ENCODE measurements around the gene PALS1.

PALS1 gene

DNA sequence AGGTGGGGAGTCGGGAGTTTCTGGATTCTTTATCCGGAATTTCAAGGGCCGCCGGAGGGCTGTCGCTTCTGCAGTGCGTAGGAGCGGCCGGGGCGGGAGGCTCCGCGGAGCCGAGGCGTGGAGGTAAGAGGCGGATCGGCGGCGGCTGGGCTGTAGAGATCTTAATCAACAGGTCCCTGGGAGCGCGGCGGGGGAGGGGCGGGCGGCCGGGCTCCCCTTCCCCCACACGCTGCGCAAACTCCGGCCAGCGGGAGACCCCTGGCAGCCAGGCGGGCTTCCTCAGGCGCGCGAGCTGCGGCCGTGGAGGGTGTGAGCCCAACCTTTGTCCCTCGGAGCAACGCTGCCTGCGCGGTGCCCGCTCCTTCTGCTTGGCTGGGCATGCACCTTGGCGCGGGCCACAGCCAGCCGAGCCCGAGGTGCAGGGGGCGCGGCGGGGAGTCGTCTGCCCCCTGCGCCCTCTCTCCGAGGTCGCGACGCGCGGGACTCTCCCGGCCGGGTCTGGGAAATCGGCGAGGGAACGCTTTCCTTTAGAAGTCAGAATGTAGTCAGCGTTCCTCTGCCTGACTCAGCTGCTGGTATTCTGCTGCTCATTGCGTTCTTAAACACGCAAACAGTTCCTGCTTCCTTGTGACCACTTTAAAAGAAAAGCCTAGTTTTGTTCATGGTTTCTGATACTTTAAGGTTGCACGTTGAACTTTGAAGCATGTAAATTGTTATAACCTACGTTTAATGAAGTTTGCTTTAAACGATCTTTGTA lies at the start of gene PALS1:
Gene PALS1 (plus strand): TSS at position 25 of the 757 bp plus-strand sequence. CDS start 37,736 bp downstream, outside the sequence.
- Histone ChIP-seq H3K79me2 (ENCODE audit: control insufficient read depth, insufficient read depth, low read length, unreplicated experiment) (peaks cover 46% of the 10 kb centered on the region), H3K27me3 (ENCODE audit: insufficient read depth, low read length) (no peaks in the 10 kb centered on the region), H3K27ac (ENCODE audit: low read depth, low read length) (peak within 1 kb of the TSS; percentile 87), H3K4me3 (ENCODE audit: low read depth, low read length) (peak within 1 kb of the TSS; percentile 88), H3K4me1 (ENCODE audit: control insufficient read depth, insufficient read depth, low read length, unreplicated experiment) (peaks cover 4% of the 10 kb centered on the region), H3K36me3 (ENCODE audit: insufficient read depth, low read length) (no peaks in the 10 kb centered on the region), H2AFZ (ENCODE audit: low read length, unreplicated experiment) (peak within 1 kb of the TSS; percentile 81)

DNA sequence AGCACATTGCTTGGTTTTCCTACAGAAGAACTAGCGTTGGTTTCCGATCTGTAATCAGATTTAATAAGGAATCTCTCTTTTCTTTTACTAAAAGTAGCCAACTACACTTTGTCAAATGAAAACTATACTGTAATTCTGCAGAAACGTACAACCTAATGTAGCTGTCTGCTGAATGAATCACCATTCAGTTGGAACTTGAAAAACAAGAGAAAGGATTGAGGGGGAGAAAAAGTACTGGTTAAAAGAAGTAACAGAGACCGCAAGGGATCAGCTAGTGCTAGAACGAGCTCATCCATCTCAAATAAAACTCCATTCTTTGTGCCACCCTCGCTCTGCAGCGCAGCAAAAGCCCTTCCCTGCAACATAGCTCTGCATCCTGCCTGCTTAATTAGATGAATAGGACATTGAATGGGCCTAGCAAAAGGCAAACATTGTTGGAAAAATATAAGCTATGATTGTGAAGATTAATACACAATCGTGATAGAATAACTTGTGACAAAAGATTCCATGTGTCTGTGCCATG lies 49.4 kb upstream of the PALS1 start:
- Histone ChIP-seq H3K4me1 (ENCODE audit: control insufficient read depth, insufficient read depth, low read length, unreplicated experiment) (peaks cover 17% of the 10 kb centered on the region), H3K79me2 (ENCODE audit: control insufficient read depth, insufficient read depth, low read length, unreplicated experiment) (no peaks in the 10 kb centered on the region), H3K27me3 (ENCODE audit: insufficient read depth, low read length) (no peaks in the 10 kb centered on the region), H3K27ac (ENCODE audit: low read depth, low read length) (no peak overlapping the region), H3K36me3 (ENCODE audit: insufficient read depth, low read length) (no peaks in the 10 kb centered on the region), H2AFZ (ENCODE audit: low read length, unreplicated experiment) (no peak overlapping the region), H3K4me3 (ENCODE audit: low read depth, low read length) (no peak overlapping the region)

DNA sequence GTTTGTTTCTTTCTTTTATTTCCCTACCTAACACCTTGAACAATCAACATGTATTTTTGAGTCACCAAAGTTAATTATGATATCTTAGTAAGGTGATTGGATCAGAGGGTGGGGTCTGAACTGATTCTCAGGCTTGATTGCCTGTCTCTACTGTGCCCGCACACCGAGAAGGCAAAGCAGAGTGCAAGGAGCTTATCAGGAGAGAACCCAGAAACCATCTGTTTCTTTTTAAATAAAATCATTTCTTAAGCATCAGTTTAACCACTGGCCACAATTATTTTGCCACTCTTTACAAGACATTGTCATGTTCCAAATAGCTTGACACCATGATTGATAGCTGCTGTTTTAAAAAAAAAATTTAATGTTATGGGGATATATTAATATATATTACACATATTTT lies 48.9 kb upstream of the PALS1 start:
- Histone ChIP-seq H2AFZ (ENCODE audit: low read length, unreplicated experiment) (no peak overlapping the region), H3K27ac (ENCODE audit: low read depth, low read length) (no peak overlapping the region)

DNA sequence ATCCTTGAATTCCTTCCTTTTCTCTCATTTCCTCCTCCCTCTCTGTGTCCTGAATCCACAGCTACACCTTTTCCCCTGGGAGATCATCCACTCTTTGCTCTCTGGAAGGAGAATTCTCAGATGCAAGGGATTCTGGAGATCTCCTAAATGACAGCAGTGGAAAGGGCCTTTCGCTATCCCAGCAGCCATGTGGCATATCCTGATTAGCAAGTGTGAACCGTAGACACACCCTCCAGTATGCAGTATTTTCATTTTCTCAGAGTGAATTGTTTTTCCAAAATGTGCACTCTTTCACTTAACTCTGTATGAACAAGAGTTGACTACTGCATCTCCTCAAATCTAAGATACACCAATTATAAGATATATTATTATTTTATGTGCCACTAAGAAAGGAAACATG lies 46.0 kb upstream of the PALS1 start:
- no peaks in the 10 kb centered on the region for H3K79me2 ChIP-seq (ENCODE audit: control insufficient read depth, insufficient read depth, low read length, unreplicated experiment)
- H3K4me1 ChIP-seq (ENCODE audit: control insufficient read depth, insufficient read depth, low read length, unreplicated experiment), result no peaks in the 10 kb centered on the region
- H3K27me3 ChIP-seq (ENCODE audit: insufficient read depth, low read length), result no peaks in the 10 kb centered on the region
- no peaks in the 10 kb centered on the region for H3K36me3 ChIP-seq (ENCODE audit: insufficient read depth, low read length)
- H2AFZ ChIP-seq (ENCODE audit: low read length, unreplicated experiment), result no peak overlapping the region
- H3K27ac ChIP-seq (ENCODE audit: low read depth, low read length), result no peak overlapping the region
- H3K4me3 ChIP-seq (ENCODE audit: low read depth, low read length), result no peak overlapping the region

More for the DNA sequence above, 48.9 kb upstream of the PALS1 start:
- Histone ChIP-seq H3K27me3 (ENCODE audit: insufficient read depth, low read length) (no peaks in the 10 kb centered on the region), H3K4me1 (ENCODE audit: control insufficient read depth, insufficient read depth, low read length, unreplicated experiment) (peaks cover 12% of the 10 kb centered on the region), H3K36me3 (ENCODE audit: insufficient read depth, low read length) (no peaks in the 10 kb centered on the region), H3K79me2 (ENCODE audit: control insufficient read depth, insufficient read depth, low read length, unreplicated experiment) (no peaks in the 10 kb centered on the region), H3K4me3 (ENCODE audit: low read depth, low read length) (no peak overlapping the region)

DNA sequence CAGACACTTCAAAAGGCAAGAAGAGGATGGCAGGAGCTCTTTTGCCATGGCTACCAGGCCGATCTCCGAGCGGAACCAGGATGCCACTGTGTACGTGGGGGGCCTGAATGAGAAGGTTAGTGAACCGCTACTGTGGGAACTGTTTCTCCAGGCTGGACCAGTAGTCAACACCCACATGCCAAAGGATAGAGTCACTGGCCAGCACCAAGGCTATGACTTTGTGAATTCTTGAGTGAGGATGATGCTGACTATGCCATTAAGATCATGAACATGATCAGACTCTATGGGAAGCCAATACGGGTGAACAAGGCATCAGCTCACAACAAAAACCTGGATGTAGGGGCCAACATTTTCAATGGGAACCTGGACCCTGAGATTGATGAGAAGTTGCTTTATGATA lies 42.2 kb upstream of the PALS1 start:
- Histone ChIP-seq H3K4me1 (ENCODE audit: control insufficient read depth, insufficient read depth, low read length, unreplicated experiment) (no peaks in the 10 kb centered on the region), H2AFZ (ENCODE audit: low read length, unreplicated experiment) (no peak overlapping the region), H3K27me3 (ENCODE audit: insufficient read depth, low read length) (no peaks in the 10 kb centered on the region), H3K36me3 (ENCODE audit: insufficient read depth, low read length) (no peaks in the 10 kb centered on the region), H3K27ac (ENCODE audit: low read depth, low read length) (no peak overlapping the region), H3K79me2 (ENCODE audit: control insufficient read depth, insufficient read depth, low read length, unreplicated experiment) (no peaks in the 10 kb centered on the region), H3K4me3 (ENCODE audit: low read depth, low read length) (no peak overlapping the region)

DNA sequence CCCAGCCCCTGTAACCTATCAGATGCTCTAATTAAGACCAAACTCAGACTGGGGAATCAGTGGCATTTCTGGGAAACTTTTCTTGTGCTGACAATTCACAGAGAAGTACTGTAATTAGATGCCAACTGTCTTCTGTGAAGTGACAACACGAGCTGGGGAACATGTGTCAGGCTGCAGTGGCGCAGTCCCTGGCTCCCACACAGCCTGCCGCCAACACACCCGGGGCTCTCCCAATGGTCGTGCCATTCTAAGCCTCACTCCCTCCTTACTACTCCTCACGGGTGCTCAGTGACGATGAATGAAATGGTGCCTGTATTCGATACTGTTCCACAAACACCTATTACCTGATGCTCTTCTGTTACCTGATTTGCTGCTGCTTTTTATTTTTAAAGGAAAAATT lies 33.4 kb upstream of the PALS1 start:
- no peak overlapping the region for H3K27ac ChIP-seq (ENCODE audit: low read depth, low read length)
- no peaks in the 10 kb centered on the region for H3K36me3 ChIP-seq (ENCODE audit: insufficient read depth, low read length)
- H3K4me3 ChIP-seq (ENCODE audit: low read depth, low read length), result no peak overlapping the region

DNA sequence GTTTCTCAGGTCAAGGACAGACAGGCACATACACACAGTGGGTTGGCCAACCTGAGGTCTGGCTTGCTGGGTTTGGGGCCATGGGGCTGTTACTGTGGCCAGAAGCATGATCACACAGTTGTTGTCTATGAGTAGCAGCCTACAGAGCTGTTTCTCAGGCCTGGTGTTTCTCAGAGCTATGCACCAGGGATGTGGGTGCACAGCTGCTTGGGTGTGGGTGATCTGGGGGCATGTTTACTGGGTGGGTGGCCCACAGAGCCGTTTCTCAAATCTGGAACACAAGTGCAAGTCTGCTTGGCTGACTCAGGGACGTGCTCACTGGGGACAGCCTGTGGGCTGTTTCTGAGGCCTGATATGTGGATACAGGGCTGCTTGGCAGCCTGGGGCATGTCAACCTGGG lies 23.1 kb upstream of the PALS1 start:
- H3K4me3 ChIP-seq (ENCODE audit: low read depth, low read length), result no peak overlapping the region
- no peaks in the 10 kb centered on the region for H3K36me3 ChIP-seq (ENCODE audit: insufficient read depth, low read length)
- H3K27me3 ChIP-seq (ENCODE audit: insufficient read depth, low read length), result no peaks in the 10 kb centered on the region
- no peak overlapping the region for H2AFZ ChIP-seq (ENCODE audit: low read length, unreplicated experiment)
- H3K4me1 ChIP-seq (ENCODE audit: control insufficient read depth, insufficient read depth, low read length, unreplicated experiment), result peaks cover 16% of the 10 kb centered on the region
- no peak overlapping the region for H3K27ac ChIP-seq (ENCODE audit: low read depth, low read length)
- H3K79me2 ChIP-seq (ENCODE audit: control insufficient read depth, insufficient read depth, low read length, unreplicated experiment), result no peaks in the 10 kb centered on the region

More for the DNA sequence above, 33.4 kb upstream of the PALS1 start:
- no peaks in the 10 kb centered on the region for H3K27me3 ChIP-seq (ENCODE audit: insufficient read depth, low read length)
- H2AFZ ChIP-seq (ENCODE audit: low read length, unreplicated experiment), result no peak overlapping the region
- no peaks in the 10 kb centered on the region for H3K4me1 ChIP-seq (ENCODE audit: control insufficient read depth, insufficient read depth, low read length, unreplicated experiment)
- H3K79me2 ChIP-seq (ENCODE audit: control insufficient read depth, insufficient read depth, low read length, unreplicated experiment), result no peaks in the 10 kb centered on the region

DNA sequence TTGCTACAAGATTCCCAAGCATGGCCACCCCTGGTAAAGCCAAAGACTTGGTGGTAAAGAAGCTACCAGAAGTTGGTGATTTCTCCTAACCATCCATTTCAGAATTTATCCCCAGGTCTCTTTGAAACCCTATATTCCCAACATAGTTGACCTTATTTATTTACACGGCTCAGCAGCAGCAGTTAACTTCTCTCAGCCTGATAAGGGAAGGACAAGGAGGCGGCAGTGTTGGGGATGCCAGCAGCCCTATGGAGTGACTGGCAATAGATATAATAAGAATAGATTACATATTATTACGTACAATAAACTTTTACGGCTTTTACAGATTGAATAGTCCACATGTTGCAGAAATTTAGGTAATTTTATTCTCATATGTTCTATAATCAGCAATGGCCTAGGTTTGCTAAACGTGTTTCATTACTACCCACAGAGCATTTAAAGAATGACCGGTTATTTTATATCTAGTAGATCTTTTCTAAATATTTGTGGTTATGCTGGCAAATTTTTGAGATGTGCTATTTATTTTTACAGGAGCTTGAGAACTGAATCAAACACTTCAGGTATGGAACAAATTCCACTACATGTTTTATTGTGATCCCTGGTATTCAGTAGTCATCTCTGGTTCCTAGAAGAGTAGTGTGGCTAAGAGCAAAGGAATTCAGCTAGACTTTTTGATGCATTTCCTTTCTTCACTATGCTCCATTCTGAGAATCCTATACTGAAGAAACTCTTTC lies 19.8 kb upstream of the PALS1 start:
- Histone ChIP-seq H2AFZ (ENCODE audit: low read length, unreplicated experiment) (no peak overlapping the region), H3K27me3 (ENCODE audit: insufficient read depth, low read length) (no peaks in the 10 kb centered on the region), H3K4me1 (ENCODE audit: control insufficient read depth, insufficient read depth, low read length, unreplicated experiment) (peaks cover 16% of the 10 kb centered on the region), H3K79me2 (ENCODE audit: control insufficient read depth, insufficient read depth, low read length, unreplicated experiment) (no peaks in the 10 kb centered on the region), H3K36me3 (ENCODE audit: insufficient read depth, low read length) (no peaks in the 10 kb centered on the region), H3K27ac (ENCODE audit: low read depth, low read length) (0 out of 2 replicates have a peak overlapping the region, but pooled peaks have one; percentile 5), H3K4me3 (ENCODE audit: low read depth, low read length) (no peak overlapping the region)

DNA sequence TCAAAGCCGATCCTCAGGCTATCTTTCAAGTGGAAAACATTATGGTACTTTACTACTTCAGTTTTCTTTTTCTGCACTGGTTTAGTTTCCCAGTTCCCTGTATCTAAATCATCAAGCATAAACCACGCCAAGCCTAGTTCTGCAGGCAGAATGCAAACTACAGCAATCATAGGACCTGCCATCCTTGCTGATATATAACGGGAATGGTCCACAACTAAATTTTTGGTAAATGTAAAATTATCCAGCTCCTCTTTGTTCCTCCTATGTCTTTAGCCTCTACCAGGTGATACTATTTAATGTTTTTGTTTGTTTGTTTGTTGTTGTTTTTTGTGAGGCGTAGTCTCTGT lies 19.3 kb upstream of the PALS1 start:
- no peaks in the 10 kb centered on the region for H3K27me3 ChIP-seq (ENCODE audit: insufficient read depth, low read length)
- H3K4me1 ChIP-seq (ENCODE audit: control insufficient read depth, insufficient read depth, low read length, unreplicated experiment), result peaks cover 16% of the 10 kb centered on the region
- H3K36me3 ChIP-seq (ENCODE audit: insufficient read depth, low read length), result no peaks in the 10 kb centered on the region
- no peak overlapping the region for H3K27ac ChIP-seq (ENCODE audit: low read depth, low read length)
- H3K79me2 ChIP-seq (ENCODE audit: control insufficient read depth, insufficient read depth, low read length, unreplicated experiment), result no peaks in the 10 kb centered on the region
- H3K4me3 ChIP-seq (ENCODE audit: low read depth, low read length), result no peak overlapping the region
- H2AFZ ChIP-seq (ENCODE audit: low read length, unreplicated experiment), result no peak overlapping the region

DNA sequence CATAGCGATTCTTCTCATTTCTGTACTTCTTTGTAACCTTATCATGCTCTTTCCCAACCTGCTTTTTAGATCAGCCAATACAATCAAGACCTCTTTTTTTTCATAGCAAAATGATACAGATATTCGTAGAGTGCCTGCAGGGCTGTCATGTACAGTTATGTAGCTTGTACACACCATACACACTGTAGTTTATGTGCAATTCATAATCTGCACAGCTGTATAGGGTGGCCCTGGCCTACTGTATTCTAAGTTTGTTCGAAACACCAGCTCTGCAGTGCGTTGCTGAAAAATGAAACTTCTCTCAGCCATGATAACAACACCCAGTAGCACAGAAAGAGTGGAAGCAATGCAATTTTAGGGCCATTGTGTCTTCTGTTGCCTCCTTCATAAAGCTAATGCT lies 15.7 kb upstream of the PALS1 start:
- no peak overlapping the region for H3K27ac ChIP-seq (ENCODE audit: low read depth, low read length)
- H3K79me2 ChIP-seq (ENCODE audit: control insufficient read depth, insufficient read depth, low read length, unreplicated experiment), result no peaks in the 10 kb centered on the region
- H3K36me3 ChIP-seq (ENCODE audit: insufficient read depth, low read length), result no peaks in the 10 kb centered on the region
- H3K27me3 ChIP-seq (ENCODE audit: insufficient read depth, low read length), result no peaks in the 10 kb centered on the region
- H2AFZ ChIP-seq (ENCODE audit: low read length, unreplicated experiment), result no peak overlapping the region
- H3K4me1 ChIP-seq (ENCODE audit: control insufficient read depth, insufficient read depth, low read length, unreplicated experiment), result peaks cover 20% of the 10 kb centered on the region
- no peak overlapping the region for H3K4me3 ChIP-seq (ENCODE audit: low read depth, low read length)
